A673 (cell line): Measurements from ENCODE around the gene KCNA3. TPM values are rescaled to one million over a fixed set of nuclear protein-coding genes. Genes with fewer than 3 reads are reported as not detected.

ENCODE experiments used
- BruUV-seq: library from RNA; stranded (reverse); fragments of 400-500 nt; replicated peaks from 2 replicates; lab custom pipeline; 2021; lab: Mats Ljungman, UMichigan
- CTCF ChIA-PET: fragments of 300-600 bp; sonication (Branson Sonifier 250); formaldehyde crosslinking; loops from one replicate; lab custom pipeline; 2022; ENCODE audit warnings: antibody characterized with exemption; lab: Charles Lee
- POLR2A ChIA-PET: fragments of 300-600 bp; sonication (Branson Sonifier 250); formaldehyde crosslinking; loops from one replicate; lab custom pipeline; 2022; ENCODE audit warnings: antibody characterized with exemption; ENCODE audit not compliant: low non-redundant PET; lab: Charles Lee
- DNase-seq: peaks from one replicate; pipeline ENCODE4 v3.0.0-alpha.2; 2015; ENCODE audit warnings: low spot score
- H3K27ac ChIP-seq: fragments of 200-600 bp; sonication (generic); 2 replicates; pipeline ENCODE4 v1.5.1; 2016; ENCODE audit warnings: mixed run types, low read depth, mild to moderate bottlenecking, mixed read lengths, antibody characterized with exemption, low read length; ENCODE audit not compliant: poor library complexity, severe bottlenecking
- H3K27me3 ChIP-seq: fragments of 200-600 bp; sonication (generic); replicated peaks from 2 replicates; pipeline ENCODE4 v1.6.1; 2017; ENCODE audit warnings: mixed run types, low read depth, mild to moderate bottlenecking, mixed read lengths, antibody characterized with exemption, low read length; ENCODE audit not compliant: insufficient read depth, poor library complexity
- H3K36me3 ChIP-seq: fragments of 200-600 bp; sonication (generic); 2 replicates; pipeline ENCODE4 v1.6.1; 2016; ENCODE audit warnings: mixed run types, mild to moderate bottlenecking, mixed read lengths, antibody characterized with exemption, low read length; ENCODE audit not compliant: insufficient read depth, poor library complexity, severe bottlenecking
- H3K4me1 ChIP-seq: fragments of 200-600 bp; sonication (generic); 2 replicates; pipeline ENCODE4 v1.6.1; 2017; ENCODE audit warnings: mixed run types, mild to moderate bottlenecking, mixed read lengths, antibody characterized with exemption, low read length; ENCODE audit not compliant: insufficient read depth, poor library complexity, severe bottlenecking
- H3K4me3 ChIP-seq: fragments of 200-600 bp; sonication (generic); 2 replicates; pipeline ENCODE4 v1.5.1; 2016; ENCODE audit warnings: low read depth, mixed run types, mild to moderate bottlenecking, mixed read lengths, low read length; ENCODE audit not compliant: poor library complexity, severe bottlenecking
- H3K9me3 ChIP-seq: fragments of 200-600 bp; sonication (generic); 2 replicates; pipeline ENCODE4 v1.6.1; 2016; ENCODE audit warnings: mixed run types, low read depth, mild to moderate bottlenecking, mixed read lengths, antibody characterized with exemption, low read length; ENCODE audit not compliant: poor library complexity, severe bottlenecking
- CTCF ChIP-seq: fragments of 300-800, 200-600 bp; sonication (generic); conservative IDR thresholded peaks from 2 replicates; pipeline ENCODE4 v1.5.1; 2017; ENCODE audit warnings: low read depth, mild to moderate bottlenecking, antibody characterized with exemption, low read length, moderate library complexity, mixed read lengths
- EZH2 ChIP-seq: fragments of 200-600 bp; sonication (generic); IDR thresholded peaks from 2 replicates; pipeline ENCODE4 v1.6.1; 2017; ENCODE audit warnings: borderline replicate concordance, low read depth, mild to moderate bottlenecking, mixed read lengths, antibody characterized with exemption, low read length; ENCODE audit not compliant: poor library complexity, severe bottlenecking
- intact Hi-C: fragments of 100-400 bp; cut with micrococcal nuclease; formaldehyde crosslinking; loops from one replicate; pipeline ENCODE4 v1.10.0; 2022; ENCODE audit not compliant: unreplicated experiment
- total RNA-seq: library from RNA; stranded (reverse); gene quantifications from 2 replicates; pipeline ENCODE4 v1.2.3, GENCODE V29; 2021

The KCNA3 gene
- total RNA-seq, 1 experiment from 2014 or later: 0.43 TPM

DNA sequence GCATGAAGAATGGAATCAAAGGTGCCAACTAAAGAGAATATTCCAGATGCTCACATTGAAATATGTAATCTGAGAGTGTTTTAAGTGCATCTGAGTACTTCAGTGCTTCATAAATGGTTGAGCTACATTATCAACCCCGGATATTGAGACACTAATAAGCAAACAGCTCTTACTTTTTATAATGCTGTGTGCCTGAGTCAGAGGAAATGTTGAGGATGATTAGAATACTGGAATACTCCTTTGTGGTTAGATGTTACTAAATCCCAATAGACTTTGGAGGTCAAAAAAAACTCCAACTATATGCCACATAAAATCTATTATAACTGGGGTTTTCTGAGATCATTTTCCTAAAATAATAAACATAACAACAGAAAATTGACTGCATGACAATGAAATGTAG lies 12.5 kb upstream of the KCNA3 start:
- no peak for DNase-seq
- TF ChIP-seq CTCF (no peak), EZH2 (no peak)

DNA sequence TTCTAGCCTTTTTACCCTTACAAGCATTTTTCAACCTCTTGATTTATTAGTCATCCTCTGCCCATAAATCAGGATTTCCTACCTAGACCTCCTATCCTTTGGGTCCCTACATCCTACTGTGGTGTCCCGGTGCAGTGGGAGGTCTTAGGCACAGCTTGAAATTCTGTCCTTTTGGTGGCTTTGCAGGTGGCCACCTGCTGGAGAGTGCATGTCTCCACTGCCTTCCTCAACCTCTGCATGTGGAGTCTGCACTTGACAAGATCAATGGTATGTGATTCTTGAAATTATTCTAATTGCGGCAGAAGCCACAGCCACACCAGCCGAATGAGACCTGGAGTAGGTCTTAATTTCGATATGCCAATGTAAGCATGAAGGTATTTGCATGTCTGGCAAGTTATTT lies 11.4 kb upstream of the KCNA3 start:
- TF ChIP-seq CTCF: 0 out of 2 replicates have a peak, but pooled peaks have one; percentile 10
- no peak for TF ChIP-seq EZH2
- intact Hi-C loops: no loop called here
- H3K4me1 ChIP-seq: no peaks in the 10 kb centered on the region
- no peaks in the 10 kb centered on the region for H3K9me3 ChIP-seq
- ChIA-PET POLR2A (no interaction called here), CTCF (no interaction called here)
- H3K27ac ChIP-seq: no peak overlapping the region
- no peak overlapping the region for H3K4me3 ChIP-seq
- no peak for DNase-seq
- BruUV-seq: no TSS peak
- peaks cover 76% of the 10 kb centered on the region for H3K27me3 ChIP-seq
- H3K36me3 ChIP-seq: no peaks in the 10 kb centered on the region

More for the DNA sequence above, 12.5 kb upstream of the KCNA3 start:
- Histone ChIP-seq H3K27ac (no peak overlapping the region), H3K4me1 (no peaks in the 10 kb centered on the region), H3K27me3 (peaks cover 76% of the 10 kb centered on the region), H3K9me3 (no peaks in the 10 kb centered on the region), H3K4me3 (no peak overlapping the region), H3K36me3 (no peaks in the 10 kb centered on the region)
- POLR2A ChIA-PET: no interaction called here
- CTCF ChIA-PET: no interaction called here
- intact Hi-C loops: no loop called here
- BruUV-seq: no TSS peak

GRCh38 chr1:110684491-110684890 lies 9.8 kb upstream of the KCNA3 start:
- POLR2A ChIA-PET: no interaction called here
- Histone ChIP-seq H3K27me3 (peaks cover 73% of the 10 kb centered on the region), H3K27ac (no peak overlapping the region), H3K9me3 (no peaks in the 10 kb centered on the region), H3K4me3 (no peak overlapping the region), H3K4me1 (no peaks in the 10 kb centered on the region), H3K36me3 (no peaks in the 10 kb centered on the region)
- DNase-seq: no peak
- intact Hi-C loops: no loop called here
- CTCF ChIA-PET: no interaction called here
- BruUV-seq: no TSS peak
- TF ChIP-seq CTCF (no peak), EZH2 (no peak)
